Prostate gland (tissue), 2 donors: ENCODE results near the gene TRIP13.

ENCODE experiments used
- CTCF ChIP-seq, 4 experiments: fragments of 200-600 bp in 2 of 4; fragments of 450-650 bp in 2 of 4; sonication (generic) in 2 of 4; IDR thresholded peaks; 1 replicate in 3 of 4; 2 replicates in 1 of 4; pipeline ENCODE4 v1.5.1; 2016 to 2019; ENCODE audit warnings: antibody characterized with exemption in 4 of 4, mild to moderate bottlenecking in 2 of 4, moderate library complexity in 2 of 4
- POLR2A ChIP-seq: fragments of 450-650 bp; IDR thresholded peaks from one replicate; pipeline ENCODE4 v1.6.1; 2016; ENCODE audit warnings: antibody characterized with exemption, mild to moderate bottlenecking
- POLR2AphosphoS5 ChIP-seq: sonication (generic); formaldehyde crosslinking; IDR thresholded peaks from one replicate; pipeline ENCODE4 v1.6.1; 2017; ENCODE audit warnings: antibody characterized with exemption

GRCh38 chr5:907366-907910 lies 14.8 kb downstream of the TRIP13 start:
- TF ChIP-seq CTCF (IDR thresholded peaks at IDR 0.05) (no peak), POLR2A (no peak), POLR2AphosphoS5 (no peak)
